Glomerular endothelial cell (primary cell): Measurements from ENCODE around the gene HMMR. TPM values are rescaled to one million over a fixed set of nuclear protein-coding genes. Genes with fewer than 3 reads are reported as not detected.
"Not testable (repeated sequence)": the region's sequence is repeated elsewhere in the genome, so short reads cannot be mapped to it uniquely, and the experiment has no call there.

Experiments used
- DNase-seq: peaks from one replicate; pipeline ENCODE4 v3.0.0-alpha.2; 2011; ENCODE audit warnings: low read depth, low spot score; ENCODE audit errors: extremely low read depth
- total RNA-seq: library from RNA; depleted of rRNA; stranded (reverse); fragments of >200 nt; gene quantifications from 2 replicates; pipeline ENCODE4 v1.2.3, GENCODE V29; 2015

The HMMR gene
- total RNA-seq, 1 donor from 2014 or later, result 8.6 TPM

GRCh38 chr5:163505049-163505367 is 44.6 kb downstream of the HMMR start:
- DNase-seq, result no peak

- peak; percentile 52 for DNase-seq
These were observed 45.1 kb downstream of the HMMR start, which contains the start of gene MAT2B for GRCh38 chr5:163505368-163506094. Gene MAT2B (plus strand): TSS chr5:163505619. CDS start chr5:163505687, 68 bp downstream.

- no peak for DNase-seq
These were observed 45.6 kb downstream of the HMMR start for GRCh38 chr5:163506095-163506457.

- no peak for DNase-seq
These were observed 46.3 kb downstream of the HMMR start for GRCh38 chr5:163506726-163507125.

GRCh38 chr5:163508753-163509152 is 48.3 kb downstream of the HMMR start:
- DNase-seq, result no peak

- no peak for DNase-seq
These were observed 49.0 kb downstream of the HMMR start for GRCh38 chr5:163509291-163509951.

GRCh38 chr5:163512526-163512925 is 52.1 kb downstream of the HMMR start:
- no peak for DNase-seq

GRCh38 chr5:163525096-163525495 is 64.7 kb downstream of the HMMR start:
- no peak for DNase-seq

GRCh38 chr5:163529698-163530097 is 69.3 kb downstream of the HMMR start:
- no peak for DNase-seq

GRCh38 chr5:163531272-163531671 is 70.8 kb downstream of the HMMR start:
- no peak for DNase-seq

- no peak for DNase-seq
These were observed 72.0 kb downstream of the HMMR start for GRCh38 chr5:163532171-163533084.

- no peak for DNase-seq
These were observed 72.8 kb downstream of the HMMR start for GRCh38 chr5:163533223-163533622.

- no peak for DNase-seq
These were observed 74.2 kb downstream of the HMMR start for GRCh38 chr5:163534492-163535094.

- DNase-seq, result no peak
These were observed 74.9 kb downstream of the HMMR start for GRCh38 chr5:163535290-163535689.

- DNase-seq, result not testable (repeated sequence)
These were observed 76.0 kb downstream of the HMMR start for GRCh38 chr5:163536442-163536841.

GRCh38 chr5:163540696-163541095 is 80.3 kb downstream of the HMMR start:
- DNase-seq, result no peak

Other genes starting within 250 kb of the HMMR start
- gene CCNG1, start 23.0 kb upstream of the HMMR start, total RNA-seq, result 162 and 289 TPM in 2 replicates
- gene NUDCD2, start 530 bp upstream of the HMMR start, total RNA-seq, result 4.0 and 4.4 TPM in 2 replicates
- 58.4 and 82.4 TPM in 2 replicates for gene MAT2B, start 45.0 kb downstream of the HMMR start, total RNA-seq